Trophoblast cell (in vitro differentiated cells and primary cell): Measurements from ENCODE around the gene PEAK3.

Experiments
- DNase-seq, 2 donors: peaks; one replicate each; pipeline ENCODE4 v3.0.0-alpha.2; 2016
- H2AFZ ChIP-seq: 2 replicates; pipeline ENCODE4 v1.6.1; 2013; ENCODE audit warnings: low read length, moderate library complexity, mild to moderate bottlenecking; ENCODE audit not compliant: insufficient read depth, poor library complexity
- H2AK5ac ChIP-seq: 2 replicates; pipeline ENCODE4 v1.6.1; 2013; ENCODE audit warnings: mild to moderate bottlenecking, low read length
- H2BK120ac ChIP-seq: 2 replicates; pipeline ENCODE4 v1.6.1; 2013; ENCODE audit warnings: low read length, mild to moderate bottlenecking, moderate library complexity; ENCODE audit not compliant: insufficient read depth, poor library complexity
- H2BK12ac ChIP-seq: 2 replicates; pipeline ENCODE4 v1.6.1; 2013; ENCODE audit warnings: mild to moderate bottlenecking, low read length, moderate library complexity
- H2BK5ac ChIP-seq: 2 replicates; pipeline ENCODE4 v1.6.1; 2013; ENCODE audit warnings: low read length, low read depth, moderate library complexity, mild to moderate bottlenecking; ENCODE audit not compliant: poor library complexity
- H3K14ac ChIP-seq: 2 replicates; pipeline ENCODE4 v1.6.1; 2013; ENCODE audit warnings: mild to moderate bottlenecking, low read length
- H3K18ac ChIP-seq: 2 replicates; pipeline ENCODE4 v1.6.1; 2013; ENCODE audit warnings: mild to moderate bottlenecking, low read length
- H3K23ac ChIP-seq: 2 replicates; pipeline ENCODE4 v1.6.1; 2013; ENCODE audit warnings: low read length
- H3K27ac ChIP-seq: 2 replicates; pipeline ENCODE4 v1.5.1; 2013; ENCODE audit warnings: low read depth, mild to moderate bottlenecking, inconsistent platforms, low read length, moderate library complexity
- H3K27me3 ChIP-seq: 2 replicates; pipeline ENCODE4 v1.6.1; 2013; ENCODE audit warnings: inconsistent platforms, mild to moderate bottlenecking, low read length, moderate library complexity; ENCODE audit not compliant: insufficient read depth
- H3K36me3 ChIP-seq, 2 experiments: 1 replicate in 1 of 2; 2 replicates in 1 of 2; pipeline ENCODE4 v1.6.1; 2013; ENCODE audit warnings: low read length in 2 of 2, mild to moderate bottlenecking in 2 of 2, moderate library complexity in 1 of 2; ENCODE audit not compliant: insufficient read depth in 2 of 2, control insufficient read depth in 1 of 2
- H3K4ac ChIP-seq: 2 replicates; pipeline ENCODE4 v1.6.1; 2013; ENCODE audit warnings: low read depth, mild to moderate bottlenecking, low read length, moderate library complexity
- H3K4me1 ChIP-seq, 2 experiments: 1 replicate in 1 of 2; 2 replicates in 1 of 2; pipeline ENCODE4 v1.6.1; 2013; ENCODE audit warnings: low read length in 2 of 2, mild to moderate bottlenecking in 2 of 2, moderate library complexity in 1 of 2; ENCODE audit not compliant: insufficient read depth in 2 of 2, control insufficient read depth in 1 of 2
- H3K4me2 ChIP-seq: 2 replicates; pipeline ENCODE4 v1.6.1; 2013; ENCODE audit warnings: inconsistent platforms, mild to moderate bottlenecking, low read length, moderate library complexity
- H3K4me3 ChIP-seq: 2 replicates; pipeline ENCODE4 v1.5.1; 2013; ENCODE audit warnings: mild to moderate bottlenecking, low read depth, low read length, inconsistent platforms
- H3K79me1 ChIP-seq: one replicate; pipeline ENCODE4 v1.6.1; 2013; ENCODE audit warnings: low read length
- H3K79me2 ChIP-seq: 2 replicates; pipeline ENCODE4 v1.6.1; 2013; ENCODE audit warnings: low read length, mild to moderate bottlenecking; ENCODE audit not compliant: control insufficient read depth, insufficient read depth, poor library complexity
- H3K9ac ChIP-seq: 2 replicates; pipeline ENCODE4 v1.6.1; 2013; ENCODE audit warnings: mild to moderate bottlenecking, low read length
- H3K9me3 ChIP-seq: 2 replicates; pipeline ENCODE4 v1.6.1; 2013; ENCODE audit warnings: low read depth, mild to moderate bottlenecking, control low read depth, inconsistent platforms, low read length; ENCODE audit not compliant: insufficient read depth
- H4K12ac ChIP-seq: 2 replicates; pipeline ENCODE4 v1.6.1; 2013; ENCODE audit warnings: low read depth, mild to moderate bottlenecking, low read length, moderate library complexity
- H4K8ac ChIP-seq: 2 replicates; pipeline ENCODE4 v1.6.1; 2013; ENCODE audit warnings: low read depth, mild to moderate bottlenecking, low read length, moderate library complexity
- H4K91ac ChIP-seq: one replicate; pipeline ENCODE4 v1.6.1; 2013; ENCODE audit warnings: low read depth, mild to moderate bottlenecking, low read length, moderate library complexity
- WGBS: extraction: QIAGEN DNeasy Blood & Tissue Kit; methylation state at CpG from one replicate; pipeline ENCODE4 v1.1.7; 2013; ENCODE audit warnings: missing lambda C conversion rate; ENCODE audit not compliant: insufficient read length, insufficient coverage; ENCODE audit errors: extremely low coverage; 5-methylcytosine and 5-hydroxymethylcytosine counted together

Gene PEAK3

DNA sequence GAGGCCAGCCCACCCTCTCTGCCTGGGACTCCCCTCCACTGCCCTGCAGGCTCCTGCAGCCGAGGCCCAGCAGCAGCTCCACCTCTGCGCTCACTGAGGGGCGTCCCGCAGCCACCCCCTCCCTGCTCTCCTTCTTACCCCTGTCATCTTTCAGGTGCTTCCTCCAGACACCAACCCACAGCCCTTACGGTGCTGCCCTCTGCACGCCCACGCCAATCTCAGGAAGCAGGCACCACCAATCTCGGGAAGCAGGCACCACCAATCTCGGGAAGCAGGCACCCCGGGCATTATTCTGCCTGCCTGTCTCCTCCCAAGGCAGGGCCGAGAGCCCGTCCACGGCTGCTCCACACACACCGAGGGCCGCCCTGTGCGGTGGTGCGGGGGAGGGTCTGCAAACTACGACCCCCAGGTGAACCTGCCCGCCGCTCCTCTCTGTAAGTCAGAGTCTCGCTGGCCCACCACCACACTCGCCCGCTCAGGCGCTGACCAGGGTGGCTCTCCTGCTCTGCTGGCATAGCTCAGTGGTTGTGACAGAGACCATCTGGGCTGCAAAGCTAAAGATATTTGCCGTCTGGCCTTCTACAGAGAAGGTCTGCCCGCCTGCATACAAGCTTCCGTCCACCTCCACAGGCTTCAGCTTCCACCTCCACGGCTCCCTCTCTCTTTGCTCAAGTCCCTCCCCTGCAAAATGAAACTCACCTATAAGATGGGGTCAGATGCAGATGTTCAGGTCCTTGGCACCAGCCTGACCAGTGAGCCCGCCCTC, 43.5 kb upstream of the PEAK3 start:
- Histone ChIP-seq H4K12ac (no peak overlapping the region), H3K18ac (no peak overlapping the region), H3K79me2 (peaks cover 10% of the 10 kb centered on the region), H3K4me1 (peaks cover 8 to 15% of the 10 kb centered on the region in 2 experiments), H2BK5ac (no peak overlapping the region), H3K4me2 (no peak overlapping the region), H3K27me3 (no peaks in the 10 kb centered on the region), H3K27ac (no peak overlapping the region), H3K79me1 (peaks cover 8% of the 10 kb centered on the region), H3K14ac (no peak overlapping the region), H4K8ac (no peak overlapping the region), H3K9me3 (peaks cover 2% of the 10 kb centered on the region), H3K4me3 (no peak overlapping the region), H3K4ac (no peak overlapping the region), H2AK5ac (no peak overlapping the region), H3K36me3 (peaks cover 45 to 49% of the 10 kb centered on the region in 2 experiments), H3K23ac (no peak overlapping the region), H2AFZ (no peak overlapping the region), H4K91ac (no peak overlapping the region), H2BK12ac (no peak overlapping the region), H3K9ac (no peak overlapping the region), H2BK120ac (no peak overlapping the region)
- no peak for DNase-seq
- WGBS, result no CpG with 5 or more reads among the region's 29 CpGs

DNA sequence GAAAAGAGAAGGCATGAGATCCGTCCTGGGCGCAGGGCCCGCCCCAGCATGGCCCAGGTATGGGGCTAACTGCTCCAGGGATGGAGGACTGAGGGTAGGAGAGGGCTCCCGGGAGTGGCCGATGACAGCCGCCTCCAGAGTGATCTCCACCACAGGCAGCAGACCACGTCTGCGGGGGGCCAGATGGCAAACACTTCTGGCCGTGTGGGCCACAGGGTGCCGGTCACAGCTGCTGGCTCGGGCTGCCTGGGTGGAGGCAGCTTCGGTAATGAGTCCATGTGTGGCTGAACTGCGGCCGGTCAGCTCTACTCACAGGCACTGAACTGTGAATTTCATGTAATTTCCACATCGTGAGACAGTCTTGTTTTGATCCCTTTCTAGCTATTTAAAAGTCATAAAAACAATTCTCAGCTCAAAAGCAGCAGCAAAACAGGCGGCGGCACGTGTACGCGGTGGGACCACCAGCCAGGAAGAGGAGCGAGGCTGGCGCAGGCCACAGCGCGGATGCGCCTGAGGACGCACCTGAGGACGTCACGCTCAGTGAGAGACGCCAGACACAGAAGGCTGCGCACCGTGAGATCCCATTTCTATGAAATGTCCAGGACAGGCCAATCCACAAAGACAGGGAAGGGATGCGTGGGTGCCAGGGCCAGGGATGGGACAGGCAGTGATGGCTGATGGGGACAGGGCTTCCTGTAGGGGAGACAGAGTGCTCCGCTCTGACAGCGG, 42.4 kb upstream of the PEAK3 start:
- no peak overlapping the region for H4K91ac ChIP-seq
- no peaks in the 10 kb centered on the region for H3K27me3 ChIP-seq
- H3K27ac ChIP-seq, result no peak overlapping the region
- H2AK5ac ChIP-seq, result no peak overlapping the region
- H4K12ac ChIP-seq, result no peak overlapping the region
- H3K4me3 ChIP-seq, result no peak overlapping the region
- no peak overlapping the region for H3K4me2 ChIP-seq
- no peak overlapping the region for H3K18ac ChIP-seq
- no peak overlapping the region for H3K23ac ChIP-seq
- no peak overlapping the region for H4K8ac ChIP-seq
- peaks cover 45 to 49% of the 10 kb centered on the region in 2 experiments for H3K36me3 ChIP-seq
- H2BK5ac ChIP-seq, result no peak overlapping the region
- H3K4me1 ChIP-seq, result peaks cover 5 to 8% of the 10 kb centered on the region in 2 experiments
- H3K79me1 ChIP-seq, result peaks cover 8% of the 10 kb centered on the region
- no peak overlapping the region for H3K9ac ChIP-seq
- peaks cover 2% of the 10 kb centered on the region for H3K9me3 ChIP-seq
- no peak overlapping the region for H2BK120ac ChIP-seq
- no peak overlapping the region for H2AFZ ChIP-seq
- no peak overlapping the region for H3K4ac ChIP-seq
- H2BK12ac ChIP-seq, result no peak overlapping the region
- no peak for DNase-seq
- WGBS, result no CpG with 5 or more reads among the region's 34 CpGs
- H3K14ac ChIP-seq, result no peak overlapping the region
- peaks cover 10% of the 10 kb centered on the region for H3K79me2 ChIP-seq

DNA sequence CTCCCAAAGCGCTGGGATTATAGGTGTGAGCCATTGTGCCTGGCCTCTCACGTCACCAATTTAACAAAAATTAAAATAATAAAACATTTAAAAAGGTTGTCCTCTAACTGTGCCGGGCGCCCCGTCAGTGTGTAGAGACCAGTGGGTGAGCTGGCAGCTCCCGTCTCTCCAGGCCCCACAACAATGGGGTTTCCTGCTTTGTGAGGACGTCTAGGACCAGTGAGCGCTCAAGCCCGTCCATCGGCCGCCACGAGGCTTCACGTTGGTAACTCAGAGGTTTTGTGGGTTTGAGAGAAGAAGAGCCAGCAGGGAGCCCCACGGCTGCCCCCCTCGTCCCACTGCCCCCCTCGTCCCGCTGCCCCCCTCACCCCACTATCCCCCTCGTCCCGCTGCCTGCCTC, 41.7 kb upstream of the PEAK3 start:
- H2AK5ac ChIP-seq, result no peak overlapping the region
- no peak overlapping the region for H3K23ac ChIP-seq
- no CpG with 5 or more reads among the region's 19 CpGs for WGBS
- DNase-seq, result no peak
- no peaks in the 10 kb centered on the region for H3K27me3 ChIP-seq
- no peak overlapping the region for H3K18ac ChIP-seq
- no peak overlapping the region for H4K8ac ChIP-seq
- H3K27ac ChIP-seq, result no peak overlapping the region
- no peak overlapping the region for H3K4me2 ChIP-seq
- H4K12ac ChIP-seq, result no peak overlapping the region
- H3K79me1 ChIP-seq, result peaks cover 5% of the 10 kb centered on the region
- no peak overlapping the region for H3K4me3 ChIP-seq
- H3K9me3 ChIP-seq, result peaks cover 2% of the 10 kb centered on the region
- H3K36me3 ChIP-seq, result peaks cover 45 to 49% of the 10 kb centered on the region in 2 experiments
- no peak overlapping the region for H4K91ac ChIP-seq
- no peak overlapping the region for H3K14ac ChIP-seq
- peaks cover 2 to 3% of the 10 kb centered on the region in 2 experiments for H3K4me1 ChIP-seq
- no peak overlapping the region for H2BK120ac ChIP-seq
- no peak overlapping the region for H3K9ac ChIP-seq
- H2BK12ac ChIP-seq, result no peak overlapping the region
- no peak overlapping the region for H2BK5ac ChIP-seq
- no peak overlapping the region for H3K4ac ChIP-seq
- H2AFZ ChIP-seq, result no peak overlapping the region
- H3K79me2 ChIP-seq, result peaks cover 4% of the 10 kb centered on the region

- Histone ChIP-seq H4K8ac (no peak overlapping the region), H3K9ac (no peak overlapping the region), H3K36me3 (peaks cover 45 to 49% of the 10 kb centered on the region in 2 experiments), H4K91ac (no peak overlapping the region), H4K12ac (no peak overlapping the region), H2AK5ac (no peak overlapping the region), H2BK5ac (no peak overlapping the region), H3K79me2 (no peaks in the 10 kb centered on the region), H3K4me3 (no peak overlapping the region), H2BK120ac (no peak overlapping the region), H3K27me3 (no peaks in the 10 kb centered on the region), H3K9me3 (peaks cover 2% of the 10 kb centered on the region), H3K4me1 (no peaks in the 10 kb centered on the region), H2BK12ac (no peak overlapping the region), H3K18ac (no peak overlapping the region), H3K79me1 (no peaks in the 10 kb centered on the region), H3K14ac (no peak overlapping the region), H2AFZ (no peak overlapping the region), H3K27ac (no peak overlapping the region), H3K4me2 (no peak overlapping the region), H3K23ac (no peak overlapping the region), H3K4ac (no peak overlapping the region)
- WGBS, result no CpG with 5 or more reads among the region's 39 CpGs
- no peak for DNase-seq
Observed at GRCh38 chr19:2321565-2322283, 39.7 kb upstream of the PEAK3 start.
